Tibial artery (tissue), 4 donors: Measurements from ENCODE around the gene IGSF3.

Source experiments
- DNase-seq, 2 donors: peaks; one replicate each; pipeline ENCODE4 v3.0.0-alpha.2; 2019
- H3K27ac ChIP-seq, 2 donors: fragments of 200-600 bp; sonication (generic) in 1 of 2; 1 replicate in 1 of 2; 2 replicates in 1 of 2; pipeline ENCODE4 v1.5.1; 2018 to 2019; ENCODE audit warnings: mild to moderate bottlenecking in 1 of 2
- H3K27me3 ChIP-seq, 2 donors: fragments of 200-600 bp; sonication (generic) in 1 of 2; one replicate each; pipeline versions ENCODE4 v1.5.1 to v1.6.0; 2016 to 2019
- H3K36me3 ChIP-seq, 3 donors: fragments of 200-600 bp; sonication (generic) in 2 of 3; one replicate each; pipeline ENCODE4 v1.5.1; 2016 to 2019; ENCODE audit warnings: mild to moderate bottlenecking in 2 of 3
- H3K4me1 ChIP-seq, 4 donors: fragments of 200-600 bp; sonication (generic) in 2 of 4; 1 replicate in 3 of 4; 2 replicates in 1 of 4; pipeline ENCODE4 v1.5.1; 2016 to 2019
- H3K4me3 ChIP-seq, 2 donors: fragments of 200-600 bp; sonication (generic) in 1 of 2; 1 replicate in 1 of 2; 2 replicates in 1 of 2; pipeline ENCODE4 v1.5.1; 2018 to 2019; ENCODE audit warnings: mild to moderate bottlenecking in 2 of 2
- H3K9me3 ChIP-seq, 3 donors: fragments of 200-600 bp; sonication (generic) in 1 of 3; one replicate each; pipeline ENCODE4 v1.5.1; 2016 to 2019
- intact Hi-C: fragments of 100-400 bp; cut with DNase I; formaldehyde crosslinking; loops from one replicate; pipeline ENCODE4 v1.15.0; 2023; ENCODE audit warnings: low total_unique reads
- TF ChIP-seq, protein P1 (sequence below), 2 experiments: fragments of 200-600 bp in 1 of 2; fragments of 450-650 bp in 1 of 2; IDR thresholded peaks; one replicate each; pipeline ENCODE4 v1.5.1; 2017 to 2019; ENCODE audit warnings: antibody characterized with exemption in 2 of 2, mild to moderate bottlenecking in 1 of 2, moderate library complexity in 1 of 2

IGSF3 gene

GRCh38 chr1:116557323-116557878, 110.1 kb downstream of the IGSF3 start:
- H3K4me3 ChIP-seq, result no peak overlapping the region
- no peak for DNase-seq
- H3K36me3 ChIP-seq, result no peaks in the 10 kb centered on the region
- no peaks in the 10 kb centered on the region for H3K9me3 ChIP-seq
- H3K4me1 ChIP-seq, result peaks cover 0 to 31% (median 8%) of the 10 kb centered on the region in 4 donors
- TF ChIP-seq, protein P1, sequence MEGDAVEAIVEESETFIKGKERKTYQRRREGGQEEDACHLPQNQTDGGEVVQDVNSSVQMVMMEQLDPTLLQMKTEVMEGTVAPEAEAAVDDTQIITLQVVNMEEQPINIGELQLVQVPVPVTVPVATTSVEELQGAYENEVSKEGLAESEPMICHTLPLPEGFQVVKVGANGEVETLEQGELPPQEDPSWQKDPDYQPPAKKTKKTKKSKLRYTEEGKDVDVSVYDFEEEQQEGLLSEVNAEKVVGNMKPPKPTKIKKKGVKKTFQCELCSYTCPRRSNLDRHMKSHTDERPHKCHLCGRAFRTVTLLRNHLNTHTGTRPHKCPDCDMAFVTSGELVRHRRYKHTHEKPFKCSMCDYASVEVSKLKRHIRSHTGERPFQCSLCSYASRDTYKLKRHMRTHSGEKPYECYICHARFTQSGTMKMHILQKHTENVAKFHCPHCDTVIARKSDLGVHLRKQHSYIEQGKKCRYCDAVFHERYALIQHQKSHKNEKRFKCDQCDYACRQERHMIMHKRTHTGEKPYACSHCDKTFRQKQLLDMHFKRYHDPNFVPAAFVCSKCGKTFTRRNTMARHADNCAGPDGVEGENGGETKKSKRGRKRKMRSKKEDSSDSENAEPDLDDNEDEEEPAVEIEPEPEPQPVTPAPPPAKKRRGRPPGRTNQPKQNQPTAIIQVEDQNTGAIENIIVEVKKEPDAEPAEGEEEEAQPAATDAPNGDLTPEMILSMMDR (IDR thresholded peaks at IDR 0.05), result no peak
- peak overlapping the region in 1 of 2 donors; percentile 47 for H3K27ac ChIP-seq
- intact Hi-C loops, result no loop called here
- no peaks in the 10 kb centered on the region for H3K27me3 ChIP-seq

DNA sequence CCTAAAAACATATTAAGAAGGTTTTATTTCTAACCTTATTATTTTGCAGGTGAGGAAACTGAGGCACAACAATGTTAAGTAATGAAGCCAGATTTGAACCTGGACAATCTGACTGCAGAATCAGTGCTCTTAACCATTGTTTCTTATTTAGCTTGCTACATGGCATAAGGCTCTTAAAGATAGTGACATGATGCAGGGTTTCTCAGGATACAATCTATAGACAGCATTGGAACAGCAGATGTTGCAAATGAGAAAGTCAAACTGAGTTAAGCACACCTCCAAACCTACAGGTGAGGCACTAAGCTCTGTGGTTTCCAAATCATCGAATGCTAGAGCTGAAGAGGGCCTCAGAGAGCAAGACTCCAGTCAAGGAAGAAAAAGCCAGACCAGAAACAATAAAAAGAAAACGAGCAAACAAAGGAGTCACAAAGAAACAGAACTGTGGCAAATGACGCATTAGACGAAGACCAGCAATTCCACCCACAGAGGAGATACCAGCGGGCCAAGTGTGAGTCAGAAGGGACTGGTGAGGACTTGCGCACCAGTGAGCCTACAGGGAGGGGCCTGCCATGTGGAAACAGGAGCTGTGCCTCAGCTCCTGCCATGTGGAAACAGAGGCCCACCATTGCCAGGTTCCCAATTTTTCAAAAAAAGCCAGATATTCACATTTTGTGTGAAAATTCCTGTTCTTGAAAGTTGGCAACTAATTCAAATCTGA, 111.1 kb downstream of the IGSF3 start:
- Histone ChIP-seq H3K4me3 (no peak overlapping the region), H3K27me3 (no peaks in the 10 kb centered on the region), H3K36me3 (no peaks in the 10 kb centered on the region), H3K9me3 (no peaks in the 10 kb centered on the region), H3K4me1 (peaks cover 0 to 31% (median 8%) of the 10 kb centered on the region in 4 donors), H3K27ac (peak overlapping the region; percentile 13 to 47)
- DNase-seq, result peak; percentile 73 to 89
- TF ChIP-seq, protein P1 (IDR thresholded peaks at IDR 0.05), result no peak
- intact Hi-C loops, result no loop called here

- H3K9me3 ChIP-seq, result no peaks in the 10 kb centered on the region
- no peak for DNase-seq
- H3K36me3 ChIP-seq, result no peaks in the 10 kb centered on the region
- no peak overlapping the region for H3K4me3 ChIP-seq
- TF ChIP-seq, protein P1 (IDR thresholded peaks at IDR 0.05), result no peak
- intact Hi-C loops, result no loop called here
- no peaks in the 10 kb centered on the region for H3K27me3 ChIP-seq
- H3K27ac ChIP-seq, result no peak overlapping the region
- peaks cover 0 to 31% (median 8%) of the 10 kb centered on the region in 4 donors for H3K4me1 ChIP-seq
Observed at GRCh38 chr1:116554924-116555323, 112.6 kb downstream of the IGSF3 start.

DNA sequence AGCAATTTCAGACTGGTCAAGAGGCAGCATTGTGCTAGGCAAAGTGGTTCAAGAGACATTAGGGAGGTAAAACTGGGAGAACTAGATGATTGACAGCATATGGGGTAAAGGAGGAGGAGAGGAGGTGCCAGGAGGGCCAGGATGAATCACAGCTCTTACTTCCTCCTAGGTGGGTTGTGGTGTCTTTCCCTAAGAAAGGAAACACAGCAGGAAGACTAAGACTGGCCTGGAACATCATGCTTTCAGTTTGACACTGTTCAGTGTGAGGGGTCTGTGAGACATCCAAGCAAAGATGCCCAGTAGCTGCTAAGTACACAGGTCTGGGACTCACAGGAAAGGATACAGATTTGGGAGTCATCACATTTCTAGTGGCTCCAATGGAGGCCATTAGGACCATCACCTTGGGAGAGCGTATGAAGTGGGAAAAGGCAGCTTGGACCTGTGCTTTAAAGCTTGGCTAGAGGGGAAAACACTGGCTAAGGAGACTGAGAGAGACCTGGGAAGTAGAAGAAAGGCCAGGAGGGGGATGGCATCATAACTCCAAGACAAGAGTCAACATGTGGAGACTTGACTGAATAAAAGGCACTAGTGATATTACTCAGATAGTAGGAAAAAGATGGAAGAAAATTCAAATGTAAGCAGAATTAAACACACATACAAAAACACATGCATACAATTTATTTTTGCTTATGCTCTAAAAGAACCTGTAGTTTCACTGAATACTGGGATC, 114.0 kb downstream of the IGSF3 start:
- intact Hi-C loops, result no loop called here
- Histone ChIP-seq H3K4me3 (no peak overlapping the region), H3K36me3 (no peaks in the 10 kb centered on the region), H3K4me1 (peaks cover 0 to 31% (median 8%) of the 10 kb centered on the region in 4 donors), H3K9me3 (no peaks in the 10 kb centered on the region), H3K27ac (no peak overlapping the region), H3K27me3 (no peaks in the 10 kb centered on the region)
- TF ChIP-seq, protein P1 (IDR thresholded peaks at IDR 0.05), result no peak
- DNase-seq, result no peak

DNA sequence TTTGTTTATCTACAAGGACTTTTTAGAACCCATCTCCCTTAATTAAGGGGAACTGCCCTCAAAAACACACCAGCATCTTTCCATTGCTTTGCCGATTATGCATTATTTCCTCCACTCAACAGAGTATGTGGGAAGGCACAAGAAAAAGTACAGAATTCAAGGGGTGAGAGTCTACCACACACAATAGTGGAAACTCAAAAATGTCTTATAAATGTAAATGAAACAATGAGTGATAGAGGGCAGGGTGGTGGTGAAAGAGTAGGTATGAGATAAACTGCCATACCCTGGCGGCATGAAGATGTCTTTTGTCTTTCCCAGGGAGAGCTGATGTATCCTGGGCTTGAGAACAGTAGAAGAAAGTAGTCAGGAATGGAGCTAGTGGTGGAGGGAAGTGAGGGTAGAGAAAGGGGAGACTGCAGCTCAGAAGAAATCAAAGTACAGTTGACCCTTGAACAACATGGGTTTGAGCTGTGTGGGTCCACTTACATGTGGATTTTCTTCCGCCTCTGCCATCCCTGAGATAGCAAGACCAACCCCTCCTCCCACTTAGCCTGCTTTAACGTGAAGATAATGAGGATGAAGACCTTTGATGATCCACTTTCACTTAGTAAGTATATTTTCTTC, 121.1 kb downstream of the IGSF3 start:
- Histone ChIP-seq H3K9me3 (no peaks in the 10 kb centered on the region), H3K36me3 (peaks cover 13 to 26% (median 25%) of the 10 kb centered on the region in 3 donors), H3K27me3 (no peaks in the 10 kb centered on the region), H3K4me1 (no peaks in the 10 kb centered on the region), H3K27ac (no peak overlapping the region), H3K4me3 (no peak overlapping the region)
- intact Hi-C loops, result no loop called here
- DNase-seq, result no peak
- TF ChIP-seq, protein P1 (IDR thresholded peaks at IDR 0.05), result no peak
